Endodermal cell (in vitro differentiated cells): ENCODE results near the gene STARD13. TPM values are rescaled to one million over a fixed set of nuclear protein-coding genes. Genes with fewer than 3 reads are reported as not detected.

ENCODE experiments used
- DNase-seq: peaks from one replicate; pipeline ENCODE4 v3.0.0-alpha.2; 2017
- H3K27ac ChIP-seq: 2 replicates; pipeline ENCODE4 v1.5.1; 2013; ENCODE audit warnings: mild to moderate bottlenecking, low read depth, low read length, moderate library complexity
- H3K27me3 ChIP-seq: 2 replicates; pipeline ENCODE4 v1.6.1; 2013; ENCODE audit warnings: mild to moderate bottlenecking, low read length, moderate library complexity; ENCODE audit not compliant: insufficient read depth, control insufficient read depth, poor library complexity, severe bottlenecking
- H3K36me3 ChIP-seq: 2 replicates; pipeline ENCODE4 v1.7.0; 2013; ENCODE audit warnings: mild to moderate bottlenecking, low read length, moderate library complexity; ENCODE audit not compliant: control insufficient read depth, insufficient read depth
- H3K4me1 ChIP-seq: one replicate; pipeline ENCODE4 v1.7.0; 2013; ENCODE audit warnings: low read length; ENCODE audit not compliant: control insufficient read depth, insufficient read depth
- H3K4me3 ChIP-seq: 2 replicates; pipeline ENCODE4 v1.5.1; 2013; ENCODE audit warnings: mild to moderate bottlenecking, low read length, moderate library complexity
- H3K9ac ChIP-seq: 2 replicates; pipeline ENCODE4 v1.6.1; 2013; ENCODE audit warnings: mild to moderate bottlenecking, low read length, moderate library complexity; ENCODE audit not compliant: poor library complexity, severe bottlenecking; ENCODE audit errors: extremely low read depth
- H3K9me3 ChIP-seq: 2 replicates; pipeline ENCODE4 v1.6.1; 2013; ENCODE audit warnings: mild to moderate bottlenecking, low read length, moderate library complexity; ENCODE audit not compliant: control insufficient read depth
- H3K27ac Mint-ChIP-seq: 2 replicates; pipeline ENCODE4 v1.8.0; 2020; ENCODE audit warnings: mixed read lengths
- H3K27me3 Mint-ChIP-seq: 2 replicates; pipeline ENCODE4 v1.8.0; 2021; ENCODE audit warnings: mild to moderate bottlenecking, mixed read lengths; ENCODE audit not compliant: insufficient read depth
- H3K36me3 Mint-ChIP-seq: 2 replicates; pipeline ENCODE4 v1.8.0; 2020; ENCODE audit warnings: low read depth, mixed read lengths
- H3K4me1 Mint-ChIP-seq: 2 replicates; pipeline ENCODE4 v1.8.0; 2020; ENCODE audit warnings: mixed read lengths
- H3K4me3 Mint-ChIP-seq: 2 replicates; pipeline ENCODE4 v1.8.0; 2020; ENCODE audit warnings: mild to moderate bottlenecking, moderate library complexity, mixed read lengths
- H3K9me3 Mint-ChIP-seq: 2 replicates; pipeline ENCODE4 v1.8.0; 2020; ENCODE audit warnings: mild to moderate bottlenecking, mixed read lengths
- WGBS, 2 experiments: methylation state at CpG; one replicate each; pipeline versions ENCODE4 v1.1.5 to v1.1.7; 2013; ENCODE audit warnings: missing lambda C conversion rate in 2 of 2, mixed read lengths in 1 of 2; ENCODE audit not compliant: insufficient coverage in 1 of 2, insufficient read length in 1 of 2; 5-methylcytosine and 5-hydroxymethylcytosine counted together
- total RNA-seq, 2 donors: library from RNA; stranded (reverse); fragmentation: NEBNext Ultra II Directional in 1 of 2; extraction: Animal tissue kit (Norgen Biotek cat#: 25700) in 1 of 2; gene quantifications; 2 replicates in 1 of 2; 3 replicates in 1 of 2; pipeline ENCODE4 v1.2.1, GENCODE V29; 2021
- TF ChIP-seq, protein P1 (sequence below): fragments of 200-600 bp; sonication (generic); conservative IDR thresholded peaks from 2 replicates; pipeline ENCODE4 v1.5.0; 2021; ENCODE audit warnings: antibody characterized with exemption, mild to moderate bottlenecking

The STARD13 gene
- total RNA-seq, 2 donors from 2014 or later: 2.5 to 3.7 TPM

DNA sequence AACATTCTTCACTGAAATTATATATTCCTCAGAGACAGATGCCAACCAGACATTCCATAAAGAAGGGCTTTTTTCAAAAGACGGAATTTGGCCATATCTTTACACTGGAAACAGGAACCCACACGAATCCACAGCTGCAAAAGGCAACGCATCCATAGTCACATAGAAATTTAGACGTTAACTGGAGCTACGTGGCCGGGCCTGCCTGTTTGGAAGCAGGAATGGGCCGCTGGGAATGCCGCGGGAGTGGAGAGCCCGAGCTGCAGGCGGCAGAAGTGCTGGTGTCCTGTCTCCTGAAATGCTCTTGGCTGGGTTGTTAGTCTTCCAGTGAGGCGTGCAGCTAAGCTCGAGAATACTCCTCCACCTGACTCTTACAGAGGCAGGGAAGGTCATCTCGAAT, 147.1 kb downstream of the STARD13 start:
- no peaks in the 10 kb centered on the region for H3K36me3 ChIP-seq
- Mint-ChIP-seq H3K4me1 (no peaks in the 10 kb centered on the region), H3K27me3 (no peaks in the 10 kb centered on the region), H3K4me3 (no peak overlapping the region), H3K27ac (no peak overlapping the region), H3K9me3 (peaks cover 15% of the 10 kb centered on the region), H3K36me3 (peaks cover 3% of the 10 kb centered on the region)
- no peak for DNase-seq
- H3K9ac ChIP-seq: no peak overlapping the region
- H3K27ac ChIP-seq: no peak overlapping the region
- H3K4me3 ChIP-seq: no peak overlapping the region
- no peaks in the 10 kb centered on the region for H3K27me3 ChIP-seq
- 87 to 93% methylated on average over 11 to 14 of the region's 14 CpGs for WGBS, 2 experiments
- H3K9me3 ChIP-seq: no peaks in the 10 kb centered on the region
- H3K4me1 ChIP-seq: no peaks in the 10 kb centered on the region
- TF ChIP-seq, protein P1, sequence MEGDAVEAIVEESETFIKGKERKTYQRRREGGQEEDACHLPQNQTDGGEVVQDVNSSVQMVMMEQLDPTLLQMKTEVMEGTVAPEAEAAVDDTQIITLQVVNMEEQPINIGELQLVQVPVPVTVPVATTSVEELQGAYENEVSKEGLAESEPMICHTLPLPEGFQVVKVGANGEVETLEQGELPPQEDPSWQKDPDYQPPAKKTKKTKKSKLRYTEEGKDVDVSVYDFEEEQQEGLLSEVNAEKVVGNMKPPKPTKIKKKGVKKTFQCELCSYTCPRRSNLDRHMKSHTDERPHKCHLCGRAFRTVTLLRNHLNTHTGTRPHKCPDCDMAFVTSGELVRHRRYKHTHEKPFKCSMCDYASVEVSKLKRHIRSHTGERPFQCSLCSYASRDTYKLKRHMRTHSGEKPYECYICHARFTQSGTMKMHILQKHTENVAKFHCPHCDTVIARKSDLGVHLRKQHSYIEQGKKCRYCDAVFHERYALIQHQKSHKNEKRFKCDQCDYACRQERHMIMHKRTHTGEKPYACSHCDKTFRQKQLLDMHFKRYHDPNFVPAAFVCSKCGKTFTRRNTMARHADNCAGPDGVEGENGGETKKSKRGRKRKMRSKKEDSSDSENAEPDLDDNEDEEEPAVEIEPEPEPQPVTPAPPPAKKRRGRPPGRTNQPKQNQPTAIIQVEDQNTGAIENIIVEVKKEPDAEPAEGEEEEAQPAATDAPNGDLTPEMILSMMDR: no peak

DNA sequence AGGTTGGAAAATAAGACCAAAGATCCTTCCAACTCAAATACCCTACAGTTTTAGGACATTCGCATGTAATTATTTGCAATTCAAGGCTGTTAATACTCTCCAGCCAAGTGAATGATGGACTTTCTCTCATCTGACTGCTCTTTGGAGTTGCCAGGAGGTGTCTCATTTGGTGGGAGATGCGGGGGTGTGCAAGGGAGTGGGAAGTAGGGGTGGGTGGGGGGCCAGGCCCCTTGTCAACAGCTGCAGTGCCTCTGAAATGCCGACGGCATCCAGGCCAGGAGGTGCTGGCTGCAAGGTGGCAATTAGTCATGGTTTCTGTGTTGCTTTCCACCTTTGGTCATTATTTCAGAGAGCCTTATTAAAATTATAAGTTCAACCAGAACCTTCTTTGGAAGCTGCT, 147.8 kb downstream of the STARD13 start:
- DNase-seq: no peak
- Mint-ChIP-seq H3K36me3 (peaks cover 3% of the 10 kb centered on the region), H3K27me3 (no peaks in the 10 kb centered on the region), H3K4me3 (no peak overlapping the region), H3K27ac (no peak overlapping the region), H3K4me1 (no peaks in the 10 kb centered on the region), H3K9me3 (peaks cover 11% of the 10 kb centered on the region)
- Histone ChIP-seq H3K27me3 (no peaks in the 10 kb centered on the region), H3K9me3 (no peaks in the 10 kb centered on the region), H3K4me3 (no peak overlapping the region), H3K36me3 (no peaks in the 10 kb centered on the region), H3K27ac (no peak overlapping the region), H3K9ac (no peak overlapping the region), H3K4me1 (no peaks in the 10 kb centered on the region)
- TF ChIP-seq, protein P1: no peak
- 93 to 100% methylated on average over 1 to 4 of the region's 4 CpGs for WGBS, 2 experiments

DNA sequence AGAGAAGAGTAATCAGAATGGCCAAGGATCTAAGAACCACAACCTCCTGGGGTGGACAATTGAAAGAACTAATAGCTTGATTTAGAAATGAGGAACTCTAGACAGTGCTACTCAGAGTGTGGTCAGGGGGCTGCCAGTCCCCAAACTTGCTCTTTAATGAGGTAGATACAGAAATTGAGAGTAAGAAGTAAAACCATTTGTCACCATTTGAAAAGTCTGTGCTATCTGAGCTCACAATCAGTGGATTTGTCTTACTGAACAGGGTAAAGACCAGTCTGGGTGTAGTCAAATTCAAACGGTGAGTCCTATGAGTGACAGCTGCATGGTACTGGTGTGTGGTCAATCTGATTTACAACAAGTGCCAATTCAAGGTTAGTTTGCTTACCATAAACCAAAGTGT, 150.5 kb downstream of the STARD13 start:
- Mint-ChIP-seq H3K27me3 (no peaks in the 10 kb centered on the region), H3K27ac (no peak overlapping the region), H3K9me3 (peaks cover 11% of the 10 kb centered on the region), H3K4me3 (no peak overlapping the region), H3K36me3 (peaks cover 3% of the 10 kb centered on the region), H3K4me1 (no peaks in the 10 kb centered on the region)
- WGBS, 2 experiments: 96 to 100% methylated on average over 1 of the region's 1 CpG
- Histone ChIP-seq H3K4me3 (no peak overlapping the region), H3K27me3 (no peaks in the 10 kb centered on the region), H3K27ac (no peak overlapping the region), H3K9ac (no peak overlapping the region), H3K9me3 (no peaks in the 10 kb centered on the region), H3K4me1 (no peaks in the 10 kb centered on the region), H3K36me3 (no peaks in the 10 kb centered on the region)
- DNase-seq: no peak
- TF ChIP-seq, protein P1: no peak
